GM12878 (cell line): ENCODE data around the gene SMAGP. TPM values are rescaled to one million over a fixed set of nuclear protein-coding genes. Genes with fewer than 3 reads are reported as not detected.

Source experiments
- ATAC-seq: fragments of 200-7000 bp; cut with Tn5 transposase; 3 replicates; pipeline ENCODE4 v1.9.1; 2020; ENCODE audit warnings: mild to moderate bottlenecking, moderate library complexity
- BruUV-seq: library from RNA; stranded (reverse); fragments of 400-500 nt; replicated peaks from 2 replicates; lab custom pipeline; 2021; lab: Mats Ljungman, UMichigan
- CTCF ChIA-PET: fragments of 300-600 bp; sonication (Branson Sonifier 250); formaldehyde crosslinking; extraction: SDS; loops from one replicate; lab custom pipeline; 2021; ENCODE audit warnings: inconsistent platforms; lab: Yijun Ruan, JAX
- POLR2A ChIA-PET: fragments of 350-600 bp; formaldehyde crosslinking; extraction: SDS; loops from one replicate; lab custom pipeline; 2021; ENCODE audit warnings: inconsistent platforms; lab: Charles Lee
- RAD21 ChIA-PET: fragments of 300-600 bp; sonication (Branson Sonifier 250); formaldehyde crosslinking; loops from one replicate; lab custom pipeline; 2023; ENCODE audit warnings: antibody characterized with exemption; ENCODE audit not compliant: unreplicated experiment; lab: Charles Lee
- SMC1A ChIA-PET: fragments of 300-600 bp; sonication (Branson Sonifier 250); formaldehyde crosslinking; loops from one replicate; lab custom pipeline; 2023; ENCODE audit not compliant: unreplicated experiment, uncharacterized antibody; lab: Charles Lee
- DNase-seq: peaks from one replicate; pipeline ENCODE4 v3.0.0-alpha.2; 2011; ENCODE audit warnings: low read depth, low spot score
- FAIRE-seq: peaks from 3 replicates; lab custom pipeline; 2011; peaks lifted over from hg19 to GRCh38; lab: Jason Lieb, UNC
- H2AFZ ChIP-seq: 2 replicates; pipeline ENCODE4 v1.6.0; 2011; ENCODE audit warnings: low read depth, low read length, control low read depth; ENCODE audit not compliant: control insufficient read depth
- H3K27ac ChIP-seq: 2 replicates; pipeline ENCODE4 v1.5.1; 2011; ENCODE audit warnings: control low read depth; ENCODE audit not compliant: control insufficient read depth, insufficient read depth
- H3K27me3 ChIP-seq, 2 experiments: replicated peaks in 1 of 2; 2 replicates each; pipeline versions ENCODE4 v1.6.0 to v1.6.1; 2011; ENCODE audit warnings: low read length in 1 of 2; ENCODE audit not compliant: control insufficient read depth in 2 of 2, insufficient read depth in 2 of 2
- H3K36me3 ChIP-seq, 2 experiments: 2 replicates each; pipeline ENCODE4 v1.5.1; 2011; ENCODE audit warnings: low read length in 1 of 2; ENCODE audit not compliant: control insufficient read depth in 2 of 2, insufficient read depth in 2 of 2
- H3K4me1 ChIP-seq: 2 replicates; pipeline ENCODE4 v1.6.1; 2011; ENCODE audit warnings: mild to moderate bottlenecking, low read length, moderate library complexity, mixed read lengths; ENCODE audit not compliant: control insufficient read depth, insufficient read depth
- H3K4me2 ChIP-seq: 2 replicates; pipeline ENCODE4 v1.6.0; 2011; ENCODE audit warnings: control low read depth; ENCODE audit not compliant: control insufficient read depth, insufficient read depth
- H3K4me3 ChIP-seq: fragments of 200-600 bp; sonication (generic); 2 replicates; pipeline ENCODE4 v1.5.1; 2016
- H3K79me2 ChIP-seq: 2 replicates; pipeline ENCODE4 v1.6.0; 2011; ENCODE audit warnings: low read length; ENCODE audit not compliant: control insufficient read depth, insufficient read depth
- H3K9ac ChIP-seq: 2 replicates; pipeline ENCODE4 v1.8.0; 2011; ENCODE audit warnings: low read length, control low read depth, mixed read lengths; ENCODE audit not compliant: control insufficient read depth, insufficient read depth
- H3K9me3 ChIP-seq: replicated peaks from 3 replicates; pipeline ENCODE4 v1.5.1; 2011; ENCODE audit warnings: mild to moderate bottlenecking, low read length; ENCODE audit not compliant: control insufficient read depth, insufficient read depth
- H4K20me1 ChIP-seq: 2 replicates; pipeline ENCODE4 v1.6.0; 2011; ENCODE audit not compliant: control insufficient read depth, insufficient read depth
- CHD2 ChIP-seq: IDR thresholded peaks from 2 replicates; pipeline ENCODE4 v1.6.1; 2011; ENCODE audit warnings: low read depth, low read length, improper control_type of control experiment, borderline replicate concordance
- E2F4 ChIP-seq: IDR thresholded peaks from 2 replicates; pipeline ENCODE4 v1.6.1; 2012; ENCODE audit warnings: low read depth, low read length, improper control_type of control experiment
- MTA3 ChIP-seq: IDR thresholded peaks from 2 replicates; pipeline ENCODE4 v1.6.1; 2012; ENCODE audit warnings: low read length, inconsistent platforms, borderline replicate concordance
- NR2C2 ChIP-seq: IDR thresholded peaks from 2 replicates; pipeline ENCODE4 v1.6.1; 2011; ENCODE audit warnings: borderline replicate concordance, low read depth; ENCODE audit not compliant: control insufficient read depth, insufficient read length
- YBX1 ChIP-seq: fragments of 450-650 bp; IDR thresholded peaks from 2 replicates; pipeline ENCODE4 v1.6.1; 2016; ENCODE audit warnings: antibody characterized with exemption
- WGBS: methylation state at CpG from one replicate; pipeline ENCODE4 v1.1.6; 2016; ENCODE audit warnings: low lambda C conversion rate; ENCODE audit not compliant: insufficient replicate concordance, insufficient coverage; ENCODE audit errors: missing lambda C conversion rate; 5-methylcytosine and 5-hydroxymethylcytosine counted together
- in situ Hi-C: fragments of 300-500 bp; cut with MboI; formaldehyde crosslinking; loops from 9 replicates; pipeline ENCODE4 v1.14.3; 2018; ENCODE audit warnings: mixed read lengths
- intact Hi-C: fragments of 100-400 bp; cut with micrococcal nuclease; formaldehyde crosslinking; loops from one replicate; pipeline ENCODE4 v1.14.2; 2022; ENCODE audit not compliant: unreplicated experiment
- polyA plus RNA-seq, 11 experiments: library from polyadenylated mRNA; depleted of rRNA in 4 of 11; unstranded in 6 of 11; stranded (reverse) in 5 of 11; fragments of >200 nt; fragmentation: Nextera tagmentation in 4 of 11; fragmentation: Illumina TruSeq in 1 of 11; extraction: Ambion mirVana in 4 of 11; extraction: Trizol in 1 of 11; gene quantifications; 1 replicate in 1 of 11; 2 replicates in 10 of 11; pipeline versions ENCODE4 v1.2.1 to v1.2.3, GENCODE V29; 2011 to 2016; ENCODE audit warnings: inconsistent platforms in 2 of 11, missing spikeins in 2 of 11, low read depth in 1 of 11
- total RNA-seq, 4 experiments: library from RNA; depleted of rRNA in 3 of 4; stranded (reverse); fragments of >200 nt in 3 of 4; fragmentation: Illumina TruSeq in 1 of 4; extraction: Trizol in 1 of 4; gene quantifications; 2 replicates each; pipeline versions ENCODE4 v1.2.1 to v1.2.3, GENCODE V29; 2013 to 2021
- TF ChIP-seq, protein P1 (sequence below): fragments of 450-650 bp; IDR thresholded peaks from 2 replicates; pipeline ENCODE4 v1.6.1; 2014; ENCODE audit warnings: mild to moderate bottlenecking

The SMAGP gene
- total and polyA plus RNA-seq, 10 of the 15 experiments (the other 5 are each of a cell fraction or from before 2014, with no cell fraction given), result 0.42 to 7.1 (median 3.9) TPM

DNA sequence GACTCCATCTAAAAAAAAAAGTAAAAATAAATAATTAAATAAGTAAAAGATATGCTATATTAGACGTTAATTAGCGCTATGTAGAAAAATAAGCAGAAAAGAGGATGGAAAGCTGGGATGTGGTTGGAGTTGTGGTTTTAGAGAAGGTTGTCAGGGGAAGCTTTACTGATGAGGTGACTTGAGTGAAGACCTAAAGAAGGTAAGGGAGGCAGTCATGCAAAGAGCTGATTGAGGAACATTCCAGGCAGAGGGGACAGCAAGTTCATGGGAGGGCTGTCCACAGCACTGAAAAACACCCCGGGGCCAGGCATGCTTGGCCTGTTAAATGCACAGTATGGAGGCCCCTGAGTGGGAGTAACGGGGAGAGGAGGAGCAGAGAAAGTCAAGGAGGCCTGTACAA is 15.7 kb downstream of the SMAGP start:
- no peak overlapping the region for H3K9ac ChIP-seq
- in situ Hi-C loops, result no loop called here
- TF ChIP-seq CHD2, result no peak
- TF ChIP-seq YBX1, result no peak
- no peak for TF ChIP-seq MTA3
- TF ChIP-seq, protein P1, sequence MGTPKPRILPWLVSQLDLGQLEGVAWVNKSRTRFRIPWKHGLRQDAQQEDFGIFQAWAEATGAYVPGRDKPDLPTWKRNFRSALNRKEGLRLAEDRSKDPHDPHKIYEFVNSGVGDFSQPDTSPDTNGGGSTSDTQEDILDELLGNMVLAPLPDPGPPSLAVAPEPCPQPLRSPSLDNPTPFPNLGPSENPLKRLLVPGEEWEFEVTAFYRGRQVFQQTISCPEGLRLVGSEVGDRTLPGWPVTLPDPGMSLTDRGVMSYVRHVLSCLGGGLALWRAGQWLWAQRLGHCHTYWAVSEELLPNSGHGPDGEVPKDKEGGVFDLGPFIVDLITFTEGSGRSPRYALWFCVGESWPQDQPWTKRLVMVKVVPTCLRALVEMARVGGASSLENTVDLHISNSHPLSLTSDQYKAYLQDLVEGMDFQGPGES, result no peak
- TF ChIP-seq, all 136 proteins: peak for 0
- H2AFZ ChIP-seq, result no peak overlapping the region
- FAIRE-seq (no peak), DNase-seq (no peak), ATAC-seq (no peak)
- ChIA-PET POLR2A (no interaction called here), SMC1A (no interaction called here), CTCF (interaction anchor here (0.6 to 1.3 kb wide), 3 partner anchors 87 to 429 kb away, joined by 3 to 5 read pairs (median 4); no protein-coding TSS in a partner anchor), RAD21 (no interaction called here)
- H3K4me3 ChIP-seq, result no peak overlapping the region
- H3K9me3 ChIP-seq, result no peaks in the 10 kb centered on the region
- H3K4me2 ChIP-seq, result no peak overlapping the region
- intact Hi-C loops, result loop anchor here (5.0 to 10.0 kb wide), 2 partner anchors 207 to 430 kb away; partner anchors contain the start of gene LETMD1
- 67% methylated on average over 4 of the region's 4 CpGs for WGBS
- no peaks in the 10 kb centered on the region for H3K36me3 ChIP-seq
- H4K20me1 ChIP-seq, result no peaks in the 10 kb centered on the region
- H3K4me1 ChIP-seq, result no peaks in the 10 kb centered on the region
- H3K79me2 ChIP-seq, result no peaks in the 10 kb centered on the region
- no peak overlapping the region for H3K27ac ChIP-seq
- BruUV-seq, result no TSS peak
- H3K27me3 ChIP-seq, result no peaks in the 10 kb centered on the region

DNA sequence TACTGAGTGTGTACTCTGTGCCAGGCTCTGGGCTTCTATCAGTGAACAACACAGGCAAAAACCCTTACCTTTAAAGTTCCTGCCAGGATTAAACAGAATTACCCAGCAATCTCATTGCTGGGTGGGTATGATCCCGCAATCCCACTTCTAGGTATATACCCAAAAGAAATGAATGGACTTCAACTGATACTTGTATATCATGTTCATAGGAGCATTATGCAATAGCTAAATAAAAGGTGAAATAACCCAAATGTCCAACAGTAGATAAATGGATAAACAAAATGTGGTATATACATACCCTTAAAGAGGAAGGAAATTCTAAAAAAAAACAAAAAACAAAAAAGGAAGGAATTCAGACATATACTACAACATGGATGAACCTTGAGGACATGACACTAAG is 16.9 kb downstream of the SMAGP start:
- RAD21 ChIA-PET, result interaction anchor here (0.5 to 1.6 kb wide), 7 partner anchors 9 to 741 kb away, joined by 3 to 8 read pairs (median 3); no protein-coding TSS in a partner anchor
- CTCF ChIA-PET, result interaction anchor here (0.5 to 2.9 kb wide), 23 partner anchors 9 to 1142 kb away, joined by 3 to 29 read pairs (median 5); partner anchors contain the start of genes COX14, DAZAP2, LETMD1 and SMAGP
- H2AFZ ChIP-seq, result no peak overlapping the region
- no peaks in the 10 kb centered on the region for H4K20me1 ChIP-seq
- H3K27ac ChIP-seq, result no peak overlapping the region
- no TSS peak for BruUV-seq
- no peak overlapping the region for H3K4me2 ChIP-seq
- H3K9ac ChIP-seq, result no peak overlapping the region
- WGBS, result 95% methylated on average over 1 of the region's 1 CpG
- H3K4me1 ChIP-seq, result no peaks in the 10 kb centered on the region
- FAIRE-seq, result no peak
- no peak for TF ChIP-seq NR2C2
- no peak for TF ChIP-seq E2F4
- H3K27me3 ChIP-seq, result no peaks in the 10 kb centered on the region
- POLR2A ChIA-PET, result interaction anchor here (0.6 kb wide), 1 partner anchor 14 kb away, joined by 4 read pairs; no protein-coding TSS in a partner anchor
- in situ Hi-C loops, result no loop called here
- intact Hi-C loops, result loop anchor here (5.0 to 10.0 kb wide), 2 partner anchors 206 to 428 kb away; partner anchors contain the start of gene LETMD1
- no peaks in the 10 kb centered on the region for H3K79me2 ChIP-seq
- H3K9me3 ChIP-seq, result no peaks in the 10 kb centered on the region
- no peak for ATAC-seq
- no peak overlapping the region for H3K4me3 ChIP-seq
- SMC1A ChIA-PET, result interaction anchor here (0.7 to 2.6 kb wide), 12 partner anchors 10 to 425 kb away, joined by 3 to 11 read pairs (median 4); partner anchors contain the start of genes DAZAP2, POU6F1 and SLC11A2
- DNase-seq, result no peak
- H3K36me3 ChIP-seq, result no peaks in the 10 kb centered on the region
